ENCODE measurements around the gene CDK2AP2.

CDK2AP2 gene

DNA sequence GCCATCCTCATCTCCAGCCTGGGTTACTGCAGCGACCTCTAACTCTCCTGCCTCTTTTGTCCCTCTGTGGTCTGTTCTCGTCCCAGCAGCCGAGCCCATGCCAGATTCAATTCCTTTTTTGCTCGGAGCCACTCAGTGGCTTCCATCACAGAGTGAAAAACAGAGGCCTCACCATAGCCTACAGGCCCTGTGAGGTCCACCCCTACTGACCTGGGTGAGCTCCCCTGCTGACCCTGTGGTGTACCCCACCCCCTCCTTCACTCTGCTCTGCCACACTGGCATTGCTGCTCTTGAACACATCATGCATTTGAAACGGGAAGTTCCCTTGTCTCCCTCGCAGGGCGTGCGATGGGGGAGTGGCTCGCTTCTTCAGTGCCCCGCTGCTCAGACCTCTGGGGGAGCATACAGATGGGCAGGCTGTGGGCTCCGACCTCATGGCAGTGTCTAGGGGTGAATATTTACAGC is 23.1 kb downstream of the CDK2AP2 start:
- H3K4me2 ChIP-seq (ENCODE audit: low read depth, low read length, poor library complexity, severe bottlenecking), result peak overlapping the region; percentile 96
- TF ChIP-seq EZH2phosphoT487 (IDR thresholded peaks at IDR 0.05; ENCODE audit: borderline replicate concordance), result no peak
- TF ChIP-seq, protein P1, sequence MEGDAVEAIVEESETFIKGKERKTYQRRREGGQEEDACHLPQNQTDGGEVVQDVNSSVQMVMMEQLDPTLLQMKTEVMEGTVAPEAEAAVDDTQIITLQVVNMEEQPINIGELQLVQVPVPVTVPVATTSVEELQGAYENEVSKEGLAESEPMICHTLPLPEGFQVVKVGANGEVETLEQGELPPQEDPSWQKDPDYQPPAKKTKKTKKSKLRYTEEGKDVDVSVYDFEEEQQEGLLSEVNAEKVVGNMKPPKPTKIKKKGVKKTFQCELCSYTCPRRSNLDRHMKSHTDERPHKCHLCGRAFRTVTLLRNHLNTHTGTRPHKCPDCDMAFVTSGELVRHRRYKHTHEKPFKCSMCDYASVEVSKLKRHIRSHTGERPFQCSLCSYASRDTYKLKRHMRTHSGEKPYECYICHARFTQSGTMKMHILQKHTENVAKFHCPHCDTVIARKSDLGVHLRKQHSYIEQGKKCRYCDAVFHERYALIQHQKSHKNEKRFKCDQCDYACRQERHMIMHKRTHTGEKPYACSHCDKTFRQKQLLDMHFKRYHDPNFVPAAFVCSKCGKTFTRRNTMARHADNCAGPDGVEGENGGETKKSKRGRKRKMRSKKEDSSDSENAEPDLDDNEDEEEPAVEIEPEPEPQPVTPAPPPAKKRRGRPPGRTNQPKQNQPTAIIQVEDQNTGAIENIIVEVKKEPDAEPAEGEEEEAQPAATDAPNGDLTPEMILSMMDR (conservative IDR thresholded peaks at IDR 0.05; ENCODE audit: low read length), result no peak
- H3K9me3 ChIP-seq (ENCODE audit: insufficient read depth, low read depth, low read length), result no peaks in the 10 kb centered on the region
- H3K4me3 ChIP-seq (ENCODE audit: low read length, poor library complexity, severe bottlenecking), result peak overlapping the region; percentile 82
- H3K9me2 ChIP-seq (replicated peaks; ENCODE audit: low read depth, low read length), result no peaks in the 10 kb centered on the region
- H3K79me2 ChIP-seq (ENCODE audit: insufficient read depth, low read length), result peaks cover 42% of the 10 kb centered on the region
- peaks cover 14% of the 10 kb centered on the region; the same call in 1 of the 2 replicates for H3K36me3 ChIP-seq (ENCODE audit: insufficient read depth, low read length)
- peaks cover 30% of the 10 kb centered on the region for H3K4me1 ChIP-seq (ENCODE audit: insufficient read depth, low read length, poor library complexity, severe bottlenecking)
- no peak overlapping the region for H2AFZ ChIP-seq (ENCODE audit: low read length)
- H3F3A ChIP-seq (ENCODE audit: low read depth), result no peaks in the 10 kb centered on the region
- H3K27me3 ChIP-seq (ENCODE audit: insufficient read depth, low read length, poor library complexity, severe bottlenecking), result no peaks in the 10 kb centered on the region
- H3K9ac ChIP-seq (ENCODE audit: low read depth, low read length, poor library complexity, severe bottlenecking), result peak overlapping the region; percentile 94
- peaks cover 14% of the 10 kb centered on the region for H4K20me1 ChIP-seq (ENCODE audit: insufficient read depth, low read length, poor library complexity, severe bottlenecking)

DNA sequence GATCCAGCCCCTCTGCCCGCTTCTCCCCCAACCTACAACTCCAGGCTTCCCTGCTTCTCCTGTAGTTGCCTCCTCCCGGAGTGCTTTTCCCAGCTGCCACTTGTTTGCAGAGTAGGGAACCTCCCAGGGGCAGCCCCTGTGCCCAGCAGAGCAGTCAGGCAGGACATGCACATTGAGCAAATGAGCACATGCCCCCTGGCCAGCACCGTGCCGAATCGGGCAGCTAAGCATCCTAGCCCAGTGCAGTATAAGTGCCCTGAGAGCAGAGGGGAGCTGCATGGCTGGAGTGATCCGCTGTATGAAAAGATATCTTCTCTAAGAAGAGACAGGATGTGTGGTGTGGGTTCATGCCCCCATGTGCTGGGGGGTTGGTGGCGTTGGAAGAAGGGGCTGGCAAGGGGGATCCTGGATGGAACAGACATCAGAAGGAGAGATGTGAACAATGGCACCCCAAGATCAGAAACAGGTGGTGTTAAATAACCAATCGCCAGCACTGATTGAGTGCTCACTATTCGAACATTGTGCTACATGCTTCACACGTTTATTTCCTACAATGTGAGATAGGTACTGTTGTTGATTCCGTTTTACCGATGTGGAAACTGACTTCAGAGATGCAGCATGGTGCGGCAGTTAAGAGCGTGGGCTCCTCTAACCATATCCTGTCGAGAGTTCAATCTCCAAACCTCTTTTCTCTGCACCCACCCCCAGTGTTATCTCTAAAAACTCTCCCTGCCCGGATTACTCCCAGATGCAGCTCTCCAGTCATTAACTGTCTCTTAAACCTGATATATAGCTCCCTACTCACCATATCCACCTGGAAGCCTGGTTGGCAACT is 23.9 kb downstream of the CDK2AP2 start:
- Histone ChIP-seq H4K20me1 (ENCODE audit: insufficient read depth, low read length, poor library complexity, severe bottlenecking) (peaks cover 14% of the 10 kb centered on the region), H3K79me2 (ENCODE audit: insufficient read depth, low read length) (peaks cover 42% of the 10 kb centered on the region), H3K9me2 (replicated peaks; ENCODE audit: low read depth, low read length) (no peaks in the 10 kb centered on the region), H3K4me1 (ENCODE audit: insufficient read depth, low read length, poor library complexity, severe bottlenecking) (peaks cover 30% of the 10 kb centered on the region), H3K4me2 (ENCODE audit: low read depth, low read length, poor library complexity, severe bottlenecking) (peak overlapping the region; percentile 96), H3K9me3 (ENCODE audit: insufficient read depth, low read depth, low read length) (no peaks in the 10 kb centered on the region), H3F3A (ENCODE audit: low read depth) (no peaks in the 10 kb centered on the region), H3K36me3 (ENCODE audit: insufficient read depth, low read length) (peaks cover 8% of the 10 kb centered on the region; the same call in 1 of the 2 replicates), H2AFZ (ENCODE audit: low read length) (no peak overlapping the region), H3K9ac (ENCODE audit: low read depth, low read length, poor library complexity, severe bottlenecking) (peak overlapping the region; percentile 94), H3K27me3 (ENCODE audit: insufficient read depth, low read length, poor library complexity, severe bottlenecking) (no peaks in the 10 kb centered on the region), H3K4me3 (ENCODE audit: low read length, poor library complexity, severe bottlenecking) (peak overlapping the region; percentile 82)
- TF ChIP-seq, protein P1 (conservative IDR thresholded peaks at IDR 0.05; ENCODE audit: low read length), result no peak
- TF ChIP-seq EZH2phosphoT487 (IDR thresholded peaks at IDR 0.05; ENCODE audit: borderline replicate concordance), result no peak

DNA sequence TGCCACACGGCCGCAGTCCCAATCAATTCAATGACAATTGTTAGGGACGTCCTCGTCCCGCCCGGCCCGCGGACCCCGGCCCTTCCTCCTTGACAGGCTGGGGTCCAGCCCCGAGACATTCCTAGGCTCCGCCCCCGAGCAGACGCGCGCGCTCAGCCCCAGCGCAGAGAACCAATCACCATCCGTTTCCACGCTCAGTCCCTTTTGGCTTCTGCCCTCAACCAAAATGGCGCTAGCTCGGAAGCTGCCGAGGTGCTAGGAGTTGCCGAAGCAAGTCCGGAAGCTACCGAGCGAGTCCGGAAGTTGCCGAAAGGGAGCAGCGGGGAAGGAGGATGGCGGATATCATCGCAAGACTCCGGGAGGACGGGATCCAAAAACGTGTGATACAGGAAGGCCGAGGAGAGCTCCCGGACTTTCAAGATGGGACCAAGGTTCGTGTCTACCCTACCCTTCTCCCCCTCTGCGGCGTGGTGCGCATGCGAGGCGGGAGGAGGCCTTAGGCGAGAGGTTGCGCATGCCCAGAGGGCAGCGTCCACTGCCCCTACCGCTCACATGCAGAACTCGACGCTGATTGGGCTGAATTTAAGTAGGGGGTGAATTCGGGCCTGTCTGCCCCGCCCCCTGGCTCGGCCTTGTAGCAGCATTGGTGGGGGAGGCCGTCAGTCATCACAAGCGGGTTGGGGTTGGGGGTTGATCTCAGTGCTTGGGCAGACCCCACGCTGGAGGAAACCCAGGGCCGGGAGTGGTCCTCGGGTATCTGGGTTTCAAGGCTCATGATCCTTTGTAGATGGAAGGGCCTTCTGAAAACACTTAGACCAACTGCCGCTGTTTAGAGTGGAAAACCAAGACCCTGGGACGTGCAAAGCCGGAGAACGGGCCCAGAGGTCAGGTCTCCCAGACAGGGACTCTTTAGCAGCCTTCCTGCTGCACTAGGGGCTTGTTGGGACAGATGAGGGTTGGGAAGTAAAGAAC is 24.8 kb downstream of the CDK2AP2 start, which contains the start of gene AIP:
Gene AIP, plus strand, starts transcription at position 200 of the 972 bp plus-strand sequence. Its CDS starts 133 bp downstream, at position 333.
- TF ChIP-seq, protein P1 (conservative IDR thresholded peaks at IDR 0.05; ENCODE audit: low read length), result no peak
- TF ChIP-seq EZH2phosphoT487 (IDR thresholded peaks at IDR 0.05; ENCODE audit: borderline replicate concordance), result no peak
- no peaks in the 10 kb centered on the region for H3K9me3 ChIP-seq (ENCODE audit: insufficient read depth, low read depth, low read length)
- no peaks in the 10 kb centered on the region for H3F3A ChIP-seq (ENCODE audit: low read depth)
- peaks cover 30% of the 10 kb centered on the region for H3K4me1 ChIP-seq (ENCODE audit: insufficient read depth, low read length, poor library complexity, severe bottlenecking)
- no peaks in the 10 kb centered on the region for H3K27me3 ChIP-seq (ENCODE audit: insufficient read depth, low read length, poor library complexity, severe bottlenecking)
- H4K20me1 ChIP-seq (ENCODE audit: insufficient read depth, low read length, poor library complexity, severe bottlenecking), result peaks cover 14% of the 10 kb centered on the region
- H2AFZ ChIP-seq (ENCODE audit: low read length), result peak within 1 kb of the TSS; percentile 88
- H3K9me2 ChIP-seq (replicated peaks; ENCODE audit: low read depth, low read length), result no peaks in the 10 kb centered on the region
- peak within 1 kb of the TSS; percentile 94 for H3K9ac ChIP-seq (ENCODE audit: low read depth, low read length, poor library complexity, severe bottlenecking)
- H3K79me2 ChIP-seq (ENCODE audit: insufficient read depth, low read length), result peaks cover 42% of the 10 kb centered on the region
- H3K36me3 ChIP-seq (ENCODE audit: insufficient read depth, low read length), result peaks cover 7% of the 10 kb centered on the region; the same call in 1 of the 2 replicates
- H3K4me3 ChIP-seq (ENCODE audit: low read length, poor library complexity, severe bottlenecking), result peak within 1 kb of the TSS; percentile 82
- peak within 1 kb of the TSS; percentile 96 for H3K4me2 ChIP-seq (ENCODE audit: low read depth, low read length, poor library complexity, severe bottlenecking)

All from Loucy (cell line).